Measurements from ENCODE around the gene SHD.

DNA sequence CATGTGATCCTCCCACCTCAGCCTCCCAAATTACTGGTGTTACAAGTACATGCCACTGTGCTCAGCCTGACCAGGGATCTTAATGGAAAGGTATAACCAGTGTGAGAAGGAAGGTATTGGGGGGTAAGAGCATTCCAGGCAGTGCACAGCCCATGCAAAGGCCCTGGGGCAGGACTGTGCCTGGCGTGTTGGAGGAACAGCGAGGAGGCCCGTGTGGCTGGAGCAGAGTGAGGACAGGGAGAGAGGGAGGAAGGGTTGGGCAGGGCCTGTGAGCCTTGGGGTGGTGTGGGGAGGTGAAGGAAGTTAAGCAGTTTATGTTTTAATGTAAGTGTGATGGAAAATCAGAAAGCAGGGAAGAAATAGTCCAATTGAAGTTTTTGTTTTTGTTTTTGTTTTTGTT lies 21.5 kb downstream of the SHD start:
- TF ChIP-seq, protein P1, sequence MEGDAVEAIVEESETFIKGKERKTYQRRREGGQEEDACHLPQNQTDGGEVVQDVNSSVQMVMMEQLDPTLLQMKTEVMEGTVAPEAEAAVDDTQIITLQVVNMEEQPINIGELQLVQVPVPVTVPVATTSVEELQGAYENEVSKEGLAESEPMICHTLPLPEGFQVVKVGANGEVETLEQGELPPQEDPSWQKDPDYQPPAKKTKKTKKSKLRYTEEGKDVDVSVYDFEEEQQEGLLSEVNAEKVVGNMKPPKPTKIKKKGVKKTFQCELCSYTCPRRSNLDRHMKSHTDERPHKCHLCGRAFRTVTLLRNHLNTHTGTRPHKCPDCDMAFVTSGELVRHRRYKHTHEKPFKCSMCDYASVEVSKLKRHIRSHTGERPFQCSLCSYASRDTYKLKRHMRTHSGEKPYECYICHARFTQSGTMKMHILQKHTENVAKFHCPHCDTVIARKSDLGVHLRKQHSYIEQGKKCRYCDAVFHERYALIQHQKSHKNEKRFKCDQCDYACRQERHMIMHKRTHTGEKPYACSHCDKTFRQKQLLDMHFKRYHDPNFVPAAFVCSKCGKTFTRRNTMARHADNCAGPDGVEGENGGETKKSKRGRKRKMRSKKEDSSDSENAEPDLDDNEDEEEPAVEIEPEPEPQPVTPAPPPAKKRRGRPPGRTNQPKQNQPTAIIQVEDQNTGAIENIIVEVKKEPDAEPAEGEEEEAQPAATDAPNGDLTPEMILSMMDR (conservative IDR thresholded peaks at IDR 0.05; ENCODE audit: low read depth in 2 of 2), result no peak
- TF ChIP-seq, protein P2, sequence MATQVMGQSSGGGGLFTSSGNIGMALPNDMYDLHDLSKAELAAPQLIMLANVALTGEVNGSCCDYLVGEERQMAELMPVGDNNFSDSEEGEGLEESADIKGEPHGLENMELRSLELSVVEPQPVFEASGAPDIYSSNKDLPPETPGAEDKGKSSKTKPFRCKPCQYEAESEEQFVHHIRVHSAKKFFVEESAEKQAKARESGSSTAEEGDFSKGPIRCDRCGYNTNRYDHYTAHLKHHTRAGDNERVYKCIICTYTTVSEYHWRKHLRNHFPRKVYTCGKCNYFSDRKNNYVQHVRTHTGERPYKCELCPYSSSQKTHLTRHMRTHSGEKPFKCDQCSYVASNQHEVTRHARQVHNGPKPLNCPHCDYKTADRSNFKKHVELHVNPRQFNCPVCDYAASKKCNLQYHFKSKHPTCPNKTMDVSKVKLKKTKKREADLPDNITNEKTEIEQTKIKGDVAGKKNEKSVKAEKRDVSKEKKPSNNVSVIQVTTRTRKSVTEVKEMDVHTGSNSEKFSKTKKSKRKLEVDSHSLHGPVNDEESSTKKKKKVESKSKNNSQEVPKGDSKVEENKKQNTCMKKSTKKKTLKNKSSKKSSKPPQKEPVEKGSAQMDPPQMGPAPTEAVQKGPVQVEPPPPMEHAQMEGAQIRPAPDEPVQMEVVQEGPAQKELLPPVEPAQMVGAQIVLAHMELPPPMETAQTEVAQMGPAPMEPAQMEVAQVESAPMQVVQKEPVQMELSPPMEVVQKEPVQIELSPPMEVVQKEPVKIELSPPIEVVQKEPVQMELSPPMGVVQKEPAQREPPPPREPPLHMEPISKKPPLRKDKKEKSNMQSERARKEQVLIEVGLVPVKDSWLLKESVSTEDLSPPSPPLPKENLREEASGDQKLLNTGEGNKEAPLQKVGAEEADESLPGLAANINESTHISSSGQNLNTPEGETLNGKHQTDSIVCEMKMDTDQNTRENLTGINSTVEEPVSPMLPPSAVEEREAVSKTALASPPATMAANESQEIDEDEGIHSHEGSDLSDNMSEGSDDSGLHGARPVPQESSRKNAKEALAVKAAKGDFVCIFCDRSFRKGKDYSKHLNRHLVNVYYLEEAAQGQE (IDR thresholded peaks at IDR 0.05; ENCODE audit: unreplicated experiment), result no peak
- no peak for TF ChIP-seq EZH2 (IDR thresholded peaks at IDR 0.05; ENCODE audit: low read depth, unreplicated experiment)
- no peak for TF ChIP-seq JUNB (IDR thresholded peaks at IDR 0.05; ENCODE audit: unreplicated experiment)
- TF ChIP-seq POLR2AphosphoS5 (IDR thresholded peaks at IDR 0.05; ENCODE audit: low read depth), result no peak
- TF ChIP-seq, protein P3, sequence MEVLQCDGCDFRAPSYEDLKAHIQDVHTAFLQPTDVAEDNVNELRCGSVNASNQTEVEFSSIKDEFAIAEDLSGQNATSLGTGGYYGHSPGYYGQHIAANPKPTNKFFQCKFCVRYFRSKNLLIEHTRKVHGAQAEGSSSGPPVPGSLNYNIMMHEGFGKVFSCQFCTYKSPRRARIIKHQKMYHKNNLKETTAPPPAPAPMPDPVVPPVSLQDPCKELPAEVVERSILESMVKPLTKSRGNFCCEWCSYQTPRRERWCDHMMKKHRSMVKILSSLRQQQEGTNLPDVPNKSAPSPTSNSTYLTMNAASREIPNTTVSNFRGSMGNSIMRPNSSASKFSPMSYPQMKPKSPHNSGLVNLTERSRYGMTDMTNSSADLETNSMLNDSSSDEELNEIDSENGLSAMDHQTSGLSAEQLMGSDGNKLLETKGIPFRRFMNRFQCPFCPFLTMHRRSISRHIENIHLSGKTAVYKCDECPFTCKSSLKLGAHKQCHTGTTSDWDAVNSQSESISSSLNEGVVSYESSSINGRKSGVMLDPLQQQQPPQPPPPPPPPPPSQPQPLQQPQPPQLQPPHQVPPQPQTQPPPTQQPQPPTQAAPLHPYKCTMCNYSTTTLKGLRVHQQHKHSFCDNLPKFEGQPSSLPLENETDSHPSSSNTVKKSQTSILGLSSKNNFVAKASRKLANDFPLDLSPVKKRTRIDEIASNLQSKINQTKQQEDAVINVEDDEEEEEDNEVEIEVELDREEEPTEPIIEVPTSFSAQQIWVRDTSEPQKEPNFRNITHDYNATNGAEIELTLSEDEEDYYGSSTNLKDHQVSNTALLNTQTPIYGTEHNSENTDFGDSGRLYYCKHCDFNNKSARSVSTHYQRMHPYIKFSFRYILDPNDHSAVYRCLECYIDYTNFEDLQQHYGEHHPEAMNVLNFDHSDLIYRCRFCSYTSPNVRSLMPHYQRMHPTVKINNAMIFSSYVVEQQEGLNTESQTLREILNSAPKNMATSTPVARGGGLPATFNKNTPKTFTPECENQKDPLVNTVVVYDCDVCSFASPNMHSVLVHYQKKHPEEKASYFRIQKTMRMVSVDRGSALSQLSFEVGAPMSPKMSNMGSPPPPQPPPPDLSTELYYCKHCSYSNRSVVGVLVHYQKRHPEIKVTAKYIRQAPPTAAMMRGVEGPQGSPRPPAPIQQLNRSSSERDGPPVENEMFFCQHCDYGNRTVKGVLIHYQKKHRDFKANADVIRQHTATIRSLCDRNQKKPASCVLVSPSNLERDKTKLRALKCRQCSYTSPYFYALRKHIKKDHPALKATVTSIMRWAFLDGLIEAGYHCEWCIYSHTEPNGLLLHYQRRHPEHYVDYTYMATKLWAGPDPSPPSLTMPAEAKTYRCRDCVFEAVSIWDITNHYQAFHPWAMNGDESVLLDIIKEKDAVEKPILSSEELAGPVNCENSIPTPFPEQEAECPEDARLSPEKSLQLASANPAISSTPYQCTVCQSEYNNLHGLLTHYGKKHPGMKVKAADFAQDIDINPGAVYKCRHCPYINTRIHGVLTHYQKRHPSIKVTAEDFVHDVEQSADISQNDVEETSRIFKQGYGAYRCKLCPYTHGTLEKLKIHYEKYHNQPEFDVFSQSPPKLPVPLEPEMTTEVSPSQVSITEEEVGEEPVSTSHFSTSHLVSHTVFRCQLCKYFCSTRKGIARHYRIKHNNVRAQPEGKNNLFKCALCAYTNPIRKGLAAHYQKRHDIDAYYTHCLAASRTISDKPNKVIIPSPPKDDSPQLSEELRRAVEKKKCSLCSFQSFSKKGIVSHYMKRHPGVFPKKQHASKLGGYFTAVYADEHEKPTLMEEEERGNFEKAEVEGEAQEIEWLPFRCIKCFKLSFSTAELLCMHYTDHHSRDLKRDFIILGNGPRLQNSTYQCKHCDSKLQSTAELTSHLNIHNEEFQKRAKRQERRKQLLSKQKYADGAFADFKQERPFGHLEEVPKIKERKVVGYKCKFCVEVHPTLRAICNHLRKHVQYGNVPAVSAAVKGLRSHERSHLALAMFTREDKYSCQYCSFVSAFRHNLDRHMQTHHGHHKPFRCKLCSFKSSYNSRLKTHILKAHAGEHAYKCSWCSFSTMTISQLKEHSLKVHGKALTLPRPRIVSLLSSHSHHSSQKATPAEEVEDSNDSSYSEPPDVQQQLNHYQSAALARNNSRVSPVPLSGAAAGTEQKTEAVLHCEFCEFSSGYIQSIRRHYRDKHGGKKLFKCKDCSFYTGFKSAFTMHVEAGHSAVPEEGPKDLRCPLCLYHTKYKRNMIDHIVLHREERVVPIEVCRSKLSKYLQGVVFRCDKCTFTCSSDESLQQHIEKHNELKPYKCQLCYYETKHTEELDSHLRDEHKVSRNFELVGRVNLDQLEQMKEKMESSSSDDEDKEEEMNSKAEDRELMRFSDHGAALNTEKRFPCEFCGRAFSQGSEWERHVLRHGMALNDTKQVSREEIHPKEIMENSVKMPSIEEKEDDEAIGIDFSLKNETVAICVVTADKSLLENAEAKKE (CRISPR knock-in tag; IDR thresholded peaks at IDR 0.05), result no peak
- no peak for TF ChIP-seq CREB1 (CRISPR knock-in tag; IDR thresholded peaks at IDR 0.05; ENCODE audit: low read depth)
- TF ChIP-seq, protein P4, sequence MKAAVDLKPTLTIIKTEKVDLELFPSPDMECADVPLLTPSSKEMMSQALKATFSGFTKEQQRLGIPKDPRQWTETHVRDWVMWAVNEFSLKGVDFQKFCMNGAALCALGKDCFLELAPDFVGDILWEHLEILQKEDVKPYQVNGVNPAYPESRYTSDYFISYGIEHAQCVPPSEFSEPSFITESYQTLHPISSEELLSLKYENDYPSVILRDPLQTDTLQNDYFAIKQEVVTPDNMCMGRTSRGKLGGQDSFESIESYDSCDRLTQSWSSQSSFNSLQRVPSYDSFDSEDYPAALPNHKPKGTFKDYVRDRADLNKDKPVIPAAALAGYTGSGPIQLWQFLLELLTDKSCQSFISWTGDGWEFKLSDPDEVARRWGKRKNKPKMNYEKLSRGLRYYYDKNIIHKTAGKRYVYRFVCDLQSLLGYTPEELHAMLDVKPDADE (IDR thresholded peaks at IDR 0.05), result no peak
- TF ChIP-seq EZH2phosphoT487 (IDR thresholded peaks at IDR 0.05; ENCODE audit: unreplicated experiment), result no peak
- no peak for TF ChIP-seq STAT1 (IDR thresholded peaks at IDR 0.05; ENCODE audit: unreplicated experiment)
- no peak for TF ChIP-seq ZNF331 (CRISPR knock-in tag; IDR thresholded peaks at IDR 0.05; ENCODE audit: low read depth)

Data from GM23338 (cell line).